HG03469 (cell line): ENCODE results near the gene SPATA16.
"Not testable (repeated sequence)": the region's sequence is repeated elsewhere in the genome, so short reads cannot be mapped to it uniquely, and the experiment has no call there.

Source experiments
- ATAC-seq: cut with Tn5 transposase; IDR thresholded peaks from one replicate; pipeline ENCODE4 v1.9.1; 2021; ENCODE audit warnings: mild to moderate bottlenecking, moderate library complexity, moderate number of reproducible peaks; ENCODE audit not compliant: unreplicated experiment

The SPATA16 gene

DNA sequence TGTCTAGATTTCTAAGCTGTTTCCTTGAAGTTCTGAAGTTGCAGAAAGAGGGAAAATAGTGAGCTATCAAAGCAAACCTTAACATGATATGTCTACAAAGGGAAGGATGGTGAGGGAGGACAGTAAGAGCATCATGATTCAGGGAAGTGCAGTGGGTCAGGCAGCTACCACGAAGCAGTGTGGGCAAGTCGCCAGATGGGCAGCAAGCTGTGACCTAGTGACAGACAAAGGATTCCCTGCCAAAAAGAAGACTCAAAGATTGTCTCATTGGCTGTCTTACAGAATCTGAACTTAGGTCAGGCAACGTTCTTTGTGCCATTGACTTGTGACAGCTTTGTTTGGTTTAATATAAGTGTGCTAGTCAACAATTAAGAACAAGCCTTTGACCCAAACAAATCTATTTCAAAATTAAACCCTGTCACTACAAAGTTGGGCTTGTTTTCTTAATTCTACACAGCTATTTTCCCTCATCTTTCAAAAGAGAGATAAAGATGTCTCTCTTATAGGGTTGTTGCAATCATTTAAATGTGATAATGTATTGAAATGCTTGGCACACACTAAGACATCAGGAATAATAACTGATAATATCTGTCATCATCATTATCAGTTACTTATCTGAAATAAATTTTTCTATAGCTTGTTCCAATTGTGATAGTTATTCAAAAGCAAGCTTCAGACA is 237.3 kb downstream of the SPATA16 start:
- no peak for ATAC-seq

GRCh38 chr3:172892158-172892557 is 248.9 kb downstream of the SPATA16 start:
- ATAC-seq: no peak

DNA sequence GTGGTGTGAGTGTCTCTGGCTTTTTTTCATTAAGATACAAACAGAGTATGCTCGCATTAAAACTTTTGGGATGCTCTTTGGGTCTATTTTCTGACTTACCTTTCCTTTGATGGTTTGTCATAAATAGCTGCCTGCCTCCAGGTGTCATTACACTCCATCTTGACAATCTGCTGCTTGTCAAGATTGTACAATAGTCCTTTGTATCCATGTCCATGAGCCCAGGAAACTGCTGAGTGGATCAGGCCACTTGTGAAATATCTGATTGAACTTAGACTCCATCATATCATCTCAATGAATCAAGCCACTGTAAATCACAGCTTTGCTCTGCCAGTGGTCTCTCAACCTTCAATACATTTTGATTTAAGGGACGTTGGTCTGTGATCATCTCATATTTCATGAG is 255.3 kb downstream of the SPATA16 start:
- no peak for ATAC-seq

DNA sequence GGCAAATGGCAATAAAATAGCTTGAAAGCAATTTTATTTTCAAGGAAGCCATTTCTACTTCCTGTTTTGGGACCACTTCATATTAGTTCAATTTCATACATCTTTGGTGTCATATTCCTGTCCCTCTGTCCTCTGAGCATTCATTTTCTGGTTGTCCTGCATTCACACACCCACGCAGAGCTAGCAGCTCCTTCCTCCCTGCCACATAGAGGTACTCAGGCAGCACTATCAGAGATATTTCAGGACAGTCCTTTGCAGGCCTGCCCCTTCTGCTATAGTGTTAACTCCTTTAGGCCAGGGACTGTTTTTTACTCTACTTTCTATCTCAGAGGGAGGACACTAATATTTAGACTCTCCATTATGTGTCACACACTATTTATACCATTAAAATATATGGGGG is 258.5 kb downstream of the SPATA16 start:
- no peak for ATAC-seq

DNA sequence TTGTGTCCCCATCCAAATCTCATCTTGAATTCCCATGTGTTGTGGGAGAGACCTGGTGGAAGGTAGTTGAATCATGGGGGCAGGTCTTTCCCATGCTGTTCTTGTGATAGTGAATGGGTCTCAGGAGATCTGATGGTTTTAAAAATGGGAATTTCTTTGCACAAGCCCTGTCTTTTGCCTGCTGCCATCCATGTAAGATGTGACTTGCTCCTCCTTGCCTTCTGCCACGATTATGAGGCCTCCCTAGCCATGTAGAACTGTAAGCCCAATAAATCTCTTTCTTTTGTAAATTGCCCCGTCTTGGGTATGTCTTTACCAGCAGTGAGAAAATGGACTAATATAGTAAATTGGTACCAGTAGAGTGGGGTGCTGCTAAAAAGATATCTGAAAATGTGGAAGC is 261.7 kb downstream of the SPATA16 start:
- not testable (repeated sequence) for ATAC-seq

DNA sequence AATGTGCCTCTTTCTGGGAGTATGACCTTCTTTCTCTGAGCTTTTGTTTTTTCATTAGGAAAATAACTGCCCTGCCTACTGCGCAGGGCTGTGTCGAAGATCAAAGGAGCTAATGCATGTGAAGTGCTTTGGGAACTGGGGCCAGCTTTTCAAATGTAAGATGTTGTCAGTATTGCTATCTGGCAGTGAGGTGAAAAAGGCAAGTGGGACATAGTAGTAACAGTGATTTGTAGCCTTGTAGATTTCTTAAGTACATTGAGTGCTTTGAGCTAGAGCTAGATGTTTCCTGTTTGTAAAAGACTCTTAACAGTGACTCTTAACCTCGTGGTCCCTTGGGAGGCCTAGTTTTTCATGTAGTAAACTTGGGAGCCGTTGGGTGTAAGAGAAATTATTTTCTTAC is 264.0 kb downstream of the SPATA16 start:
- ATAC-seq: no peak

GRCh38 chr3:172876297-172876696 is 264.7 kb downstream of the SPATA16 start:
- ATAC-seq: no peak

DNA sequence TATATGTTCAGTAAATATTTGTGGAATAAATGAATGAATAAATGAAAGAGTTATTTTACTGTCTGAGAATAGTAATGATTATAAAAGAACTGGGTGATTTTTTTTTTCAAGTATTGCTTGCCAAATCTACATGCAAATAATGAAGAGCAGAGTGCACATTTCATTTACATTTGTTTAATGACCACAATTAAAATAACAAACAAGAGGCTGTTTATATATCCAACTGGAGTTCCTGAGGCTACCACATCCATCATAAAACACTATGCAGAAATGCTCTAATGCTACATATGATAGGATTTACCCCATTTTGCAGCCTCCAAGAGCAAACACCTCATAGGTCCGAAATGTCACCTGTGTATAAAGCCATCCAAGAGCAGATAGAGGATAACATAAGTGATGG is 266.0 kb downstream of the SPATA16 start:
- ATAC-seq: no peak

- ATAC-seq: no peak
Observed at GRCh38 chr3:172869784-172870518, 271.1 kb downstream of the SPATA16 start.

- no peak for ATAC-seq
Observed at GRCh38 chr3:172869368-172869771, 271.7 kb downstream of the SPATA16 start.

- no peak for ATAC-seq
Observed at GRCh38 chr3:172868582-172869200, 272.3 kb downstream of the SPATA16 start.

DNA sequence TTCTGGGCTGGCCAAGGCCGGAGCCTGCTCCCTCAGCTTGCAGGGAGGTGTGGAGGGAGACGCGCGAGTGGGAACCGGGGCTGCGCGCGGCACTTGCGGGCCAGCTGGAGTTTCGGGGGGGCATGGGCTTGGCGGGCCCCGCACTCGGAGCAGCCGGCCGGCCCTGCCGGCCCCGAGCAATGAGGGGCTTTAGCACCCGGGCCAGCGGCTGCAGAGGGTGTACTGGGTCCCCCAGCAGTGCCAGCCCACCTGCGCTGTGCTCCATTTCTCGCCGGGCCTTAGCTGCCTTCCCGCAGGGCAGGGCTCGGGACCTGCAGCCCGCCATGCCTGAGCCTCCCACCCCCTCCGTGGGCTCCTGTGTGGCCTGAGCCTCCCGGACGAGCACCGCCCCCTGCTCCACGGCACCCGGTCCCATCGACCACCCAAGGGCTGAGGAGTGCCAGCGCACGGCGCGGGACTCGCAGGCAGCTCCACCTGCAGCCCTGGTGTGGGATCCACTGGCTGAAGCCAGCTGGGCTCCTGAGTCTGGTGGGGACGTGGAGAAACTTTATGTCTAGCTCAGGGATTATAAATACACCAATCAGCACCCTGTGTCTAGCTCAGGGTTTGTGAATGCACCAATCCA is 274.2 kb downstream of the SPATA16 start:
- not testable (repeated sequence) for ATAC-seq

GRCh38 chr3:172859041-172859440 is 282.0 kb downstream of the SPATA16 start:
- ATAC-seq: no peak

DNA sequence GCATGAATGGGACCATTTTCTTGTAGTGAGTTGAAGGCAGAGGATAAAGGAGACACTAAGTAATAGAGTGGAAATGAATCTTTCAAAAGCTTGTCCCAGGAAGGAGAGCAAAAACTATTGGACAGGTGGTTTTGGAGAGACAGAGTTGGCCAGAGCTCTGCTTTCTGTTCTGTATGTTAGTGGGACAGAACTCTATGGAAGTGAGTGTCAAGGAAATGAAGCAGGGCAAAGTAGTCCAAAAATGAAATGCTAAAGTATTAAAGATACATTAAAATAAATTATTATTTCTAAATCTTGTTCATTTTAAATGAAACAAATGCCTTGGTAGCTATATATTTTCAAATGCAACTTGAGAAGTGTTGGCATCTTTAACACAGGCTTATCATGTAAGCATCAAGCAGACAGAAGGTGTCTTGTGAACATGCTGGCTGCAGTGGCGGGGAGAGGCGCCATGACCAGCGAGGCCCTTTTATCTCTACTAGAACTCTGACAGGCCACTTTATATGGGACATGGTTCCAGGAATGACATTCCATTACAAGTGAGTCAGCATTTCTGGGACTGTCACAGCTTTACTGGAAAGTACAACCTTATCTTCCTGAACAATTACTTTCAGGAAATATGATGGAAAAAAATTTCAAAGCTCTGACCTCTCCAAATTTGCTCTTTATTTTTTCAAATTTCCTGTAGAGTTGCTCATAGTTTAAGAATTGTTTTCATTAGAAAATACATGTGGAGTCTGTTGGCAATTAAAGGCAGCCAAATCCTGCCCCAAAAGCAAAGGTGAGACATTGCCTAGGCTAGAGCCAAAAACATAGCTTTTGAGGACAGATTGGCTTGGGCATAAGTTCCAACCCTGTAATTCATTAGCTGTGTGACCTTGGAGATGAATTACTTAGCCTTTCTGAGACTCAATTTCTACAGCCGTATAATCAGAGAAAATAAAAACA is 284.0 kb downstream of the SPATA16 start:
- no peak for ATAC-seq

GRCh38 chr3:172855037-172855436 is 286.0 kb downstream of the SPATA16 start:
- no peak for ATAC-seq

- no peak for ATAC-seq
Observed at GRCh38 chr3:172853921-172854666, 286.9 kb downstream of the SPATA16 start.

- ATAC-seq: no peak
Observed at GRCh38 chr3:172853005-172853404, 288.0 kb downstream of the SPATA16 start.

DNA sequence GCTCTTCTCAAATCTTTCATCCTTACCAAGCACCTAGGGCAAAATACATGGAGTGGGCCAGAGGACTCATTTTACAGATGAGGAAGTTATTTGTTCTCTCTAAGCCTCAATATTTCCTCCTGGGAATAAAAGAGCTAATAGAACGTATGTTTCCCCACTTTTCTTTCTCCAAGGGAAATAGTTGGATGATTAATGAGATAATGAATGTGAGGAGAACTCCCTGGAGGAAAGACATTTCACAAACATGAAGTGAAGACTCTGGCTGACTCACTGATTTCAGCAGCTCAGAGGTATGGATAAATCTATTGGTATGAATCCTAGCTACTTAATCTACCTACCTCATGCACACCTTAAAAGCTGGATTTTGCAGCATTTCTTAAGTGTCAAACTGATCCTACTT is 292.1 kb downstream of the SPATA16 start:
- ATAC-seq: no peak

DNA sequence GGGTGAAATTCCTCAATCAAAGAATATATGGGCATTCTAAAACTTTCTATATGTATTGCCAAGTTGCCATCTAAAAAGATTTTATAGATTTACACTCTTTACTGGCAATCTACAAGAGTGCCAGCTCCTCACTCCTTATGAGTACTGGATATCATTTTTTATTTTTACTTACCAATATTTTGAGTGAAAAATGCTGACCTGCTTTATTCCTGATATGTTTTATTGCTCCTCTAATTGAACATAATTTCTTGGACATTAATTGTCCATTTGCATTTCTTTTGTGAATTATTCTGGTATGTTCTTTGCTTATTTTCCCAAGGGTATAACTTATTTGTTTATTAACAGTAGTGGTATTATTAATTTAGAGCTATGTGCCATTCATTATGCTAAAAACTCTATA is 293.7 kb downstream of the SPATA16 start:
- no peak for ATAC-seq

DNA sequence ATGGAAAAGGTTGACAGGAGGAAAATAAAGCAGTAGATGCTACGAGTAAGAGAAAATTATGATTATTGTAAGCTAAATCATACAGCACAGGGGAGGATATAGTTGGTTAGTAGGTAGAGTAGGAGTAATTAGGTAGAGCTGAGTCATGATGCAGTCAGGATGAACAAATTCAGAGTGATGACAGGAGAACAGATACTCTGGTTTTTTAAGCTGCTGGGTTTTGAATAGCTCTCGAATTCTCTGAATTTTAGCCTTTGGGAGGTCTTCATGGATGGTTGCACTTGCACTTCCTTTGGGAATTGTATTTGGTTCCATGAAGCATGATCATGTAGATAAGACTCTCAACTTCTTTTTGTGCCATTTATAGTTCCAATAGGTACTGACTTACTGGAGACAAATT is 294.3 kb downstream of the SPATA16 start:
- ATAC-seq: no peak
